ENCODE results near the gene SPOCK2. TPM values are rescaled to one million over a fixed set of nuclear protein-coding genes. Genes with fewer than 3 reads are reported as not detected.

Gene SPOCK2
- total RNA-seq, 3 donors from 2014 or later = 3.9 to 4.5 (median 4.1) TPM

Other genes starting within 250 kb of the SPOCK2 start
- gene PSAP, start 237.3 kb downstream of the SPOCK2 start, total RNA-seq = 1,000 to 10,000 TPM in 1 of 3 donors, 100 to 1,000 TPM in 2; 623 to 1,873 (median 945) TPM
- 10 to 100 TPM; 20.2 to 34.5 (median 25.6) TPM for gene CHST3, start 124.2 kb downstream of the SPOCK2 start, total RNA-seq
- gene ANAPC16, start 127.5 kb upstream of the SPOCK2 start, total RNA-seq = 100 to 1,000 TPM; 104 to 155 (median 112) TPM
- 10 to 100 TPM; 28.5 to 42.9 (median 29.6) TPM for gene ASCC1, start 127.7 kb upstream of the SPOCK2 start, total RNA-seq
- gene DDIT4, start 185.4 kb upstream of the SPOCK2 start, total RNA-seq = 100 to 1,000 TPM; 183 to 555 (median 341) TPM